22Rv1 (cell line): ENCODE results near the gene BMF.
"Not testable (repeated sequence)": the region's sequence is repeated elsewhere in the genome, so short reads cannot be mapped to it uniquely, and the experiment has no call there.

Experiments
- H3K27ac ChIP-seq: fragments of 450-650 bp; 2 replicates; pipeline ENCODE4 v1.5.1; 2017
- ZFX ChIP-seq: fragments of 450-650 bp; IDR thresholded peaks from 2 replicates; pipeline ENCODE4 v1.6.1; 2017; ENCODE audit warnings: antibody characterized with exemption, borderline replicate concordance
- TF ChIP-seq, protein P1 (sequence below): fragments of 450-650 bp; IDR thresholded peaks from 2 replicates; pipeline ENCODE4 v1.5.1; 2017; ENCODE audit warnings: mild to moderate bottlenecking

BMF gene

DNA sequence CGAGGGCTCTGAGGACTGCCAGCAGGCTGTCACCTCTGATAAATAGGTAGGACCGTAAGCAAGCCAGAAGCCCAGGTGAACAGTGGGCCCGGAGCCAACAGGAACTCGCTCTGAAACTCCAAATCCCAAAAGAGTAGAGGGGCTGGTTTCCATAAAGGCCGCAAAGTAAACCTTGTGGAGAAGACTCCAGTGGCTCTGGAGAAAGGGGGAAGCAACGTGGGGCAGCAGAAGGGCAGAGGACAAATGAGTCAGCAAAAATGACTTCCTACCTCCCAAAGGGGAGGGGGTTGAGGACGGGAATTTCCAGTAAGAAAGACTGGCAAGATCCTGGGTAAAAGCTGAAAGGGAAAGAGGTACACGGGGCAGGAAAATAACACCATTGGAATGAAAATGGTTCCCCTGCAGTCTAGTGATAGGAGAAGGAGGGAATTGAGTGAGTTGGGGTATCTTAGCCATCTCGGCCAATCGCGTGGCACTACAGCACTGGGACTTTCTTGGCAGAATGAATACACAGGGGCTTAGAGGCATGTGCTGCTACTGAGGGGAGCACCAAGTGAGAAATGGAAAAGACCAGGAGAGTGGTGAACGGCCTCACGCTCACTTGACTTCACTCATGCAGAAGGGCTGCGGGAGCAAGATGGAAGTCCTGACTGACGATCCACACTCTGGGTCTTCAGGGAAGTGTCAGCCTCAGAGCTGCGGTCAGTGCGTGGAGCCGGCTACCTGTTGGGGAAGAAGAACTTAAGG is 33.2 kb downstream of the BMF start:
- TF ChIP-seq, protein P1, sequence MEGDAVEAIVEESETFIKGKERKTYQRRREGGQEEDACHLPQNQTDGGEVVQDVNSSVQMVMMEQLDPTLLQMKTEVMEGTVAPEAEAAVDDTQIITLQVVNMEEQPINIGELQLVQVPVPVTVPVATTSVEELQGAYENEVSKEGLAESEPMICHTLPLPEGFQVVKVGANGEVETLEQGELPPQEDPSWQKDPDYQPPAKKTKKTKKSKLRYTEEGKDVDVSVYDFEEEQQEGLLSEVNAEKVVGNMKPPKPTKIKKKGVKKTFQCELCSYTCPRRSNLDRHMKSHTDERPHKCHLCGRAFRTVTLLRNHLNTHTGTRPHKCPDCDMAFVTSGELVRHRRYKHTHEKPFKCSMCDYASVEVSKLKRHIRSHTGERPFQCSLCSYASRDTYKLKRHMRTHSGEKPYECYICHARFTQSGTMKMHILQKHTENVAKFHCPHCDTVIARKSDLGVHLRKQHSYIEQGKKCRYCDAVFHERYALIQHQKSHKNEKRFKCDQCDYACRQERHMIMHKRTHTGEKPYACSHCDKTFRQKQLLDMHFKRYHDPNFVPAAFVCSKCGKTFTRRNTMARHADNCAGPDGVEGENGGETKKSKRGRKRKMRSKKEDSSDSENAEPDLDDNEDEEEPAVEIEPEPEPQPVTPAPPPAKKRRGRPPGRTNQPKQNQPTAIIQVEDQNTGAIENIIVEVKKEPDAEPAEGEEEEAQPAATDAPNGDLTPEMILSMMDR, result no peak
- TF ChIP-seq ZFX, result no peak
- no peak overlapping the region for H3K27ac ChIP-seq

DNA sequence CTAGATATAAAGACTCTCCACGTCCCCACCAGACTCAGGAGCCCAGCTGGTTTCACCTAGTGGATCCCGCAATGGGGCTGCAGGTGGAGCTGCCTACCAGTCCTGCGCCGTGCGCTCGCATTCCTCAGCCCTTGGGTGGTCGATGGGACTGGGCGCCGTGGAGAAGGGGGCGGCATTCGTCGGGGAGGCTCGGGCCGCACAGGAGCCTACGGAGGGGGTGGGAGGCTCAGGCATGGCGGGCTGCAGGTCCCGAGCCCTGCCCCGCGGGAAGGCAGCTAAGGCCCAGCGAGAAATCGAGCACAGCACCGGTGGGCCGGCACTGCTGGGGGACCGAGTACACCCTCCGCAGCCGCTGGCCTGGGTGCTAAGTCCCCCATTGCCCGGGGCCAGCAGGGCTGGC is 34.0 kb downstream of the BMF start:
- H3K27ac ChIP-seq, result not testable (repeated sequence)

DNA sequence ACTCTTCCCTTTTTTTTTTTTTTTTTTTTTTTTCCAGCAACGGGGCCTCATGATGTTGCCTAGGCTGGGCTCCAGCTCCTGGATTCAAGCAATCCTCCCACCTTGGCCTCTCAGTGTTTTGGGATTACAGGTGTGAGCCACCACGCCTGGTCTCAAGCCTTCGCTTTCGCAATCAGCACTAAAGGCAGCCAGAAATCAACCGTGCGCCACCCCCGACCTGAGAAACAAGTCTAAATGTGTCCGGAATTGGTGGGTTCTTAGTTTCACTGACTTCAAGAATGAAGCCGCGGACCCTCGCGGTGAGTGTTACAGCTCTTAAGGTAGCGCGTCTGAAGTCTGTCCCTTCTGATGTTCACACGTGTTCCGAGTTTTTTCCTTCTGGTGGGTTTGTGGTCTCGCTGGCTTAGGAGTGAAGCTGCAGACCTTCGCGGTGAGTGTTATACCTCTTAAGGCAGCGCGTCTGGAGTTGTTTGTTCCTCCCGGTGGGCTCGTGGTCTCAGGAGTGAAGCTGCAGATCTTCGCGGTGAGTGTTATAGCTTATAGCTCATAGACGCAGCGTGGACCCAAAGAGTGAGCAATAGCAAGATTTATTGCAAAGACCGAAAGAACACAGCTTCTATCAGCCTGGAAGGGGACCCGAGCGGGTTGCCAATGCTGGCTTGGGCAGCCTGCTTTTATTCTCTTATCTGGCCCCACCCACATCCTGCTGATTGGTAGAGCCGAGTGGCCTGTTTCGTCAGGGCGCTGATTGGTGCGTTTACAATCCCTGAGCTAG is 34.8 kb downstream of the BMF start:
- not testable (repeated sequence) for H3K27ac ChIP-seq

DNA sequence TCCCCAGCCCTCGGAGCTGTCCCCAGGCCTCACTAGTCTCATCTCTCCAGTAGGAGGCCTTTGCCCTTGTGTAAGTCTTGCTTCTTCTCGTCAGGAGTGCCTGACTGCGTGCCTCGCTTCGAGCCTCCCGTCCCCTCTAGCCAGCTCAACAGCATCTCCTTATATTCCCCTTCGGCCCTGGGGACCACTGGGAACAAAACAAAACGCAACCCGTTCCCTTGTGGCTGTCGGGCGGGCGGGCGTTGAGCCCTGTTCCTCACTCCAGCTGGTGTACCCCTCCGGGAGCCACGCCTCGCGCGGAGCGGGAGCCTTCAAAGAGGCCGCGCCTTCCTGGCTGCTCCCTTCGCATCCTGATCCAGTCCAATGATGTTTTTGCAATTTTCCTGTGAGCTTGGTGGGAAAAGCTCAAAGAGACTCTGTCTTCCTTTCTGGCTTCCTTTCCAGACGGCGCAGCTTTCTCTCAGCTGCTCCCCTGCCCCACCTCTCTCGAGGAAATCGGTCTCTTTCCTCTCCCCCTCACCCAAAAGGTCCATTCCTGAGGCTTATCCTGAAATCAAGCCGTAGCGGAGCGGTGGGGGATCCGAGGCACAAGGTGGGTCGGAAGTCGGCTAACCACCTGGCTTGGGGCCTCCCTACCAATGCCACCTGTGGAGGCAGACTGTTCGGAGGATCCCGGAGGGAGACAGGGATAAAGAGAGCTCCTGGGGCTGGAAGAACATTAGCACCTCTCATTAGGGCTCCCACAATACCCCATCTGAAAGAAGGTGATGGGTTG is 36.3 kb downstream of the BMF start:
- H3K27ac ChIP-seq, result no peak overlapping the region
- TF ChIP-seq ZFX, result no peak
- TF ChIP-seq, protein P1, result no peak

DNA sequence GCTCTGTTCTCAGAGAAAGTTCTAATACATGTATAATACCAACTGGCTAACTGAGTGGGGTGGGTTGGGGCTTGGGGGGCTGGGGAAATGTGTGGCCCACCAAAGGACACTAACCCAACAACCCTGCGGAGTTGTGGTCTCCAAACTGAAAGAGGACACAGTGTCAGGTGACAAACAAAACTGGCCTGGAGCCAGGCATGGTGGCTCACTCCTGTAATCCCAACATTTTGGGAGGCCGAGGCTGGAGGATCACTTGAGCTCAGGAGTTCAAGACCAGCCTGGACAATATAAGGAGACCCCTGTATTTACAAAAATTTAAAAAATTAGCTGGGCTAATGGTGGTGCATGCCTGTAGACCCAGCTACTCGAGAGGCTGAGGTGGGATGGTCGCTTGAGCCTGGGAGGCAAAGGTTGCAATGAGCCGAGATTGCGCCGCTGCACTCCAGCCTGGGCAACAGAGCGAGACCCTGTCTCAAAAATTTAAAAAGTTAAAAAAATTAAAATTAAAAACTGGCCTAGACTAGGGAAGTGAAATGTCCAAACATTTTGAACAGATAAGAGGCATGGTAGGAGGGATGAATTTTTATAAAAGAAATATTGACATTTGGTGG is 38.0 kb downstream of the BMF start:
- TF ChIP-seq ZFX, result no peak
- TF ChIP-seq, protein P1, result no peak
- H3K27ac ChIP-seq, result peak overlapping the region; percentile 64; the same call in 1 of the 2 replicates

DNA sequence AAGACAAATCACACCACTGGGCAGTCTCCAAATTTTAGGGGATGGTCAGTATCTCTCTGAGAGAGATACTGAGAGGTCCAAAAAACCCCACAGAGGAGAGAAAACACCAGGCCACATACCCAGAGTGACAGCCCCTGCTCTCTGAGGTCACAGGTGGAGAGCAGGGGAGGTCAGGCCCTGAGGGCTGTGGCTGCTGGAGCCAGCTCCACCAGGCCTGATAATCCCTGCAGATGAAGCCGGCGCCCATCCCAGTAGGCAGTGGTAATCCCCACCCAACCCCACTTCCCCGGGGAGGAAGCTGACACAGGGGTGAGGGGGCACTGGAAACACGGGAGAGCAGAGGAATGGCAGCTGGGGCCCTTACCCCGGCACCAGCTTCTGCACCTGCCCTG is 38.5 kb downstream of the BMF start:
- H3K27ac ChIP-seq, result peak overlapping the region; percentile 64
- TF ChIP-seq, protein P1, result no peak
- no peak for TF ChIP-seq ZFX

DNA sequence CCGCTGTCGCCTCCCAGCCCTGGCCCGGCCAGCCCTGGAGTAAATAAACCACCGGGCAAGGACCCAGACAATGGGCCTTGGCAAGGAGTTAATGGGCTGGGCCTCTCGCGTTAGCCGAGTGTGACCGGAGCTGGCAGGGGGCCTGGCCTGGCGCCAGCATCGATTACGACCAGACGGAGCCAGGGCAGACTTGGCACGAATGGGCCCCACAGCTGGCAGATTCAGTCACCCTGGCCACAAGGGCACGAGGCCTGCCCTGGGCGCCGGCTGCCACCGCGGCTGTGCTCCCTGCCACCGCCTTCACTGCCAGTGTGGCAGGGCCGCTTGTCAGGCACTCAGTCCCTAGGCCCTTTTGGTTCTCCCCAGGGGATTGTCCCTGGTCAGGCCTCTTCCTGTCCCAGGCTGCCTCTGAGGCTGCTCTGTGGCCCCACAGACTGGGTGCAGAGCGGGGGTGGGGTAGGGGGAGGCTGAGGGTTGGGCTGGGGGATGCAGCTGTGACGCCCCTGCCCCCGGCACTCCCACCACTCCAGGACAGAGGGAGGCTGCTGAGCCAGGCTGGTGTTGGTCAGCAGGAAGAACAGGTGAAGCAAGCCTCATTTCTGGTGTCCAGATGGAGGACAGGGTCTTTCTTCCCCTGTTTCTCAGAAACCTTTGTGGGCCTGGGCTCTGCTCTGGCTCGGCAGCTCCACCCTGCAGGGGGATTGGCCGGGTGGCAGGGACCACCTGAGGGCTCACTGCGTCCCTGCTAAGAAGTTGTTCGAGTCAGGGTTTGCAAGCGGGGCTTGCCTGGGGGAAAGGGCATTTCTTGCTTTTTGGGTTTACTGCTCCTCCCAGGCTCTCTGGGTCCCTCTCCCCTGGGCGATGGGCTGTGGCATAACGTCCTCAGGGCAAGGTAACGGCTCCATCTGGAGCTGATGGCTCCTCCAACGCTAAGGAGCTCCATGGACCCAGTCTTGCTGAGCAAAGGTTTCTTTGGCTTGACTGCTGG is 39.2 kb downstream of the BMF start:
- peak overlapping the region; percentile 64 for H3K27ac ChIP-seq
- TF ChIP-seq, protein P1, result no peak
- TF ChIP-seq ZFX, result no peak
